Ovary (tissue), 3 donors: ENCODE measurements around the gene KLF1.

Source experiments
- CTCF ChIP-seq, 3 donors: fragments of 450-650 bp in 2 of 3; fragments of 200-600 bp in 1 of 3; IDR thresholded peaks; one replicate each; pipeline versions ENCODE4 v1.5.1 to v1.8.0; 2016 to 2022; ENCODE audit warnings: antibody characterized with exemption in 3 of 3, mild to moderate bottlenecking in 1 of 3
- EP300 ChIP-seq: sonication (generic); formaldehyde crosslinking; IDR thresholded peaks from one replicate; pipeline ENCODE4 v1.6.1; 2017; ENCODE audit warnings: antibody characterized with exemption
- POLR2A ChIP-seq: fragments of 450-650 bp; IDR thresholded peaks from one replicate; pipeline ENCODE4 v1.6.1; 2017; ENCODE audit warnings: antibody characterized with exemption, mild to moderate bottlenecking, moderate library complexity
- donor health status: DM: no; HTN: no; CAD: no.

- TF ChIP-seq CTCF (IDR thresholded peaks at IDR 0.05) (no peak), EP300 (no peak), POLR2A (no peak)
These were observed 391 bp downstream of the KLF1 start for GRCh38 chr19:12886651-12886968.
